ENCODE results near the gene EEF1AKMT4. TPM values are rescaled to one million over a fixed set of nuclear protein-coding genes. Genes with fewer than 3 reads are reported as not detected.
"Not testable (repeated sequence)": the region's sequence is repeated elsewhere in the genome, so short reads cannot be mapped to it uniquely, and the experiment has no call there.

The EEF1AKMT4 gene
- total RNA-seq, 3 donors from 2014 or later, result 3.4 to 9.7 (median 6.2) TPM

DNA sequence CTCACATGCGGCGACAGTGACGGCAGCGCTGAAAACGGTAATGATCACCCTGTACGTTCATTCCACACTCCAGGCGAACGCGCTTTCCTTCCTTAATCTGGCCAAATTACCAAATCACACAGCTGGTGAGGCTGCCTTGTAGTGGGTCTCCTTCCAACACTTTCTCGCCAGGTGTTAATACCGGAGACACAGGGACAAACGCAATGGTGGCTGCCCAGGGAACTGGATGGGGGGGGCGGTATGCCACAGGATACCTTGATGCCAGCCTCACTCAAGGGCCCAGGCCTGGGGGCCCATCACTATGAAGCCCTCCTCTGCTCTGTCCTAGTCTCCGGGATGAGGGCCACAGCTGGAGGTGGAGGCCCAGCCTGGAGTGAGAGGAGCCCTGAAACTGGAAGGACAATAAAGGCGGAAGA is 13.3 kb downstream of the EEF1AKMT4 start:
- intact Hi-C loops (cut with DNase I; ENCODE audit: low total_unique reads), result no loop called here
- peak overlapping the region in 2 of 3 donors; percentile 55 to 75 for H3K4me3 ChIP-seq
- peaks cover 16 to 29% of the 10 kb centered on the region in 2 donors for H3K27me3 ChIP-seq

DNA sequence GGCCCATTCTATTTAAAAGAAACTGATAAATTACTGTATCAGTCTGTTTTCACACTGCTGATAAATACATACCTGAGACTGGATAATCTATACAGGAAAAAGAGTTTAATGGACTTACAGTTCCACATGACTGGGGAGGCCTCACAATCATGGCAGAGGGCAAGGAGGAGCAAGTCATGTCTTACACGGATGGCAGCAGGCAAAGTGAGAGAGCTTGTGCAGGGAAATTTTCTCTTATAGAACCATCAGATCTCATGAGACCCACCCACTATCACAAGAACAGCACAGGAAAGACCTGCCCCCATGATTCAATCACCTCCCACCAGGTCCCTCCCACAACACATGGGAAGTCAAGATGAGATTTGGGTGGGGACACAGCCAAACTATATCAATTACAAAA is 17.8 kb downstream of the EEF1AKMT4 start:
- H3K27me3 ChIP-seq, result peaks cover 2 to 20% of the 10 kb centered on the region in 2 donors
- H3K27ac ChIP-seq; DNase-seq (ENCODE audit: low spot score in 2 of 2); H3K4me1 ChIP-seq; H3K9me3 ChIP-seq; H3K36me3 ChIP-seq; H3K4me3 ChIP-seq; intact Hi-C loops (cut with DNase I; ENCODE audit: low total_unique reads): not testable (repeated sequence)

More for the DNA sequence above, 13.3 kb downstream of the EEF1AKMT4 start:
- TF ChIP-seq, protein P1, sequence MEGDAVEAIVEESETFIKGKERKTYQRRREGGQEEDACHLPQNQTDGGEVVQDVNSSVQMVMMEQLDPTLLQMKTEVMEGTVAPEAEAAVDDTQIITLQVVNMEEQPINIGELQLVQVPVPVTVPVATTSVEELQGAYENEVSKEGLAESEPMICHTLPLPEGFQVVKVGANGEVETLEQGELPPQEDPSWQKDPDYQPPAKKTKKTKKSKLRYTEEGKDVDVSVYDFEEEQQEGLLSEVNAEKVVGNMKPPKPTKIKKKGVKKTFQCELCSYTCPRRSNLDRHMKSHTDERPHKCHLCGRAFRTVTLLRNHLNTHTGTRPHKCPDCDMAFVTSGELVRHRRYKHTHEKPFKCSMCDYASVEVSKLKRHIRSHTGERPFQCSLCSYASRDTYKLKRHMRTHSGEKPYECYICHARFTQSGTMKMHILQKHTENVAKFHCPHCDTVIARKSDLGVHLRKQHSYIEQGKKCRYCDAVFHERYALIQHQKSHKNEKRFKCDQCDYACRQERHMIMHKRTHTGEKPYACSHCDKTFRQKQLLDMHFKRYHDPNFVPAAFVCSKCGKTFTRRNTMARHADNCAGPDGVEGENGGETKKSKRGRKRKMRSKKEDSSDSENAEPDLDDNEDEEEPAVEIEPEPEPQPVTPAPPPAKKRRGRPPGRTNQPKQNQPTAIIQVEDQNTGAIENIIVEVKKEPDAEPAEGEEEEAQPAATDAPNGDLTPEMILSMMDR (IDR thresholded peaks at IDR 0.05), result no peak
- TF ChIP-seq POLR2AphosphoS5 (IDR thresholded peaks at IDR 0.05), result no peak
- no peak for TF ChIP-seq POLR2A (IDR thresholded peaks at IDR 0.05)
- no peaks in the 10 kb centered on the region for H3K36me3 ChIP-seq
- DNase-seq (ENCODE audit: low spot score in 2 of 2), result no peak
- no peaks in the 10 kb centered on the region for H3K9me3 ChIP-seq
- H3K4me1 ChIP-seq, result peaks cover 0 to 20% of the 10 kb centered on the region in 2 donors
- H3K27ac ChIP-seq, result no peak overlapping the region

DNA sequence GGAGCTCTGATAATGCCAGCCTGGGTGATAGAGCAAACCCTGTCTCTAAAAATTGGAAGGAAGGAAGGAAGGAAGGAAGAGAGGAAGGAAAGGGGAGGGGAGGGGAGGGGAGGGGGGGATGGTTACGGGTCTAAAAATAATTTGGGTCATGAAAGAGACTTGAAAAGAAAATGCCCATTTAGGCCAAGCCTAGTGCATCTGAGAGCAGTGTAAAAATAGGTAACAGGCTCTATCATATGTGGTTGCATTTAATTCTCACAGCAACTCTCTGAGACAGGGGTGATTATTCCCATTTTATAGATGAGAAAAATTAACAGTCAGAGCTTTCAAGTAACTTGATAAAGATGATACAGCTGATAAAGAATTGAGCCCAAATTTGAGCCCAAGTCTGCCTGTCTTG is 22.8 kb downstream of the EEF1AKMT4 start:
- TF ChIP-seq, protein P1 (IDR thresholded peaks at IDR 0.05), result no peak
- TF ChIP-seq POLR2A (IDR thresholded peaks at IDR 0.05) (no peak), POLR2AphosphoS5 (IDR thresholded peaks at IDR 0.05) (no peak)
- no peaks in the 10 kb centered on the region for H3K4me1 ChIP-seq
- H3K27me3 ChIP-seq, result peaks cover 0 to 27% of the 10 kb centered on the region in 2 donors
- no peak overlapping the region for H3K4me3 ChIP-seq
- no peak for DNase-seq (ENCODE audit: low spot score in 2 of 2)
- H3K9me3 ChIP-seq, result no peaks in the 10 kb centered on the region
- H3K27ac ChIP-seq, result no peak overlapping the region
- H3K36me3 ChIP-seq, result no peaks in the 10 kb centered on the region
- intact Hi-C loops (cut with DNase I; ENCODE audit: low total_unique reads), result no loop called here

DNA sequence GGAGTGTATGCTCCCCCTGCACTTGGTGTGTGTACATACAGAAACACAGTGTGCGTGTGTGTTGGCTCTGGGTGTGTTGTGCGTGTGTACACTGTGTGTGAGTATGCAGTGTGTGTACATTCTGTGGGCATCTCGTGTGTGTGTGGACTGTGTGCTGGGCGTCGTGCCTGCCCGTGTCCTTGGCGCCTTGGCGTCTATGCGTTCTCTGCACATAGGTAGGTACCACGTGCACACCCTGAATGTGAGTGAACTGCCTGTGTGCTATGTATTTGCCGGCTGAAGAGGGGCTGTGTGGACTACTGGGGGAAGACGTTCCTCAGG is 25.9 kb downstream of the EEF1AKMT4 start:
- TF ChIP-seq POLR2A (IDR thresholded peaks at IDR 0.05) (no peak), POLR2AphosphoS5 (IDR thresholded peaks at IDR 0.05) (no peak)
- TF ChIP-seq, protein P1 (IDR thresholded peaks at IDR 0.05), result no peak
- Histone ChIP-seq H3K4me1 (no peaks in the 10 kb centered on the region), H3K9me3 (no peaks in the 10 kb centered on the region), H3K27me3 (peaks cover 0 to 36% of the 10 kb centered on the region in 2 donors), H3K27ac (no peak overlapping the region), H3K4me3 (no peak overlapping the region), H3K36me3 (no peaks in the 10 kb centered on the region)
- intact Hi-C loops (cut with DNase I; ENCODE audit: low total_unique reads), result no loop called here
- no peak for DNase-seq (ENCODE audit: low spot score in 2 of 2)

DNA sequence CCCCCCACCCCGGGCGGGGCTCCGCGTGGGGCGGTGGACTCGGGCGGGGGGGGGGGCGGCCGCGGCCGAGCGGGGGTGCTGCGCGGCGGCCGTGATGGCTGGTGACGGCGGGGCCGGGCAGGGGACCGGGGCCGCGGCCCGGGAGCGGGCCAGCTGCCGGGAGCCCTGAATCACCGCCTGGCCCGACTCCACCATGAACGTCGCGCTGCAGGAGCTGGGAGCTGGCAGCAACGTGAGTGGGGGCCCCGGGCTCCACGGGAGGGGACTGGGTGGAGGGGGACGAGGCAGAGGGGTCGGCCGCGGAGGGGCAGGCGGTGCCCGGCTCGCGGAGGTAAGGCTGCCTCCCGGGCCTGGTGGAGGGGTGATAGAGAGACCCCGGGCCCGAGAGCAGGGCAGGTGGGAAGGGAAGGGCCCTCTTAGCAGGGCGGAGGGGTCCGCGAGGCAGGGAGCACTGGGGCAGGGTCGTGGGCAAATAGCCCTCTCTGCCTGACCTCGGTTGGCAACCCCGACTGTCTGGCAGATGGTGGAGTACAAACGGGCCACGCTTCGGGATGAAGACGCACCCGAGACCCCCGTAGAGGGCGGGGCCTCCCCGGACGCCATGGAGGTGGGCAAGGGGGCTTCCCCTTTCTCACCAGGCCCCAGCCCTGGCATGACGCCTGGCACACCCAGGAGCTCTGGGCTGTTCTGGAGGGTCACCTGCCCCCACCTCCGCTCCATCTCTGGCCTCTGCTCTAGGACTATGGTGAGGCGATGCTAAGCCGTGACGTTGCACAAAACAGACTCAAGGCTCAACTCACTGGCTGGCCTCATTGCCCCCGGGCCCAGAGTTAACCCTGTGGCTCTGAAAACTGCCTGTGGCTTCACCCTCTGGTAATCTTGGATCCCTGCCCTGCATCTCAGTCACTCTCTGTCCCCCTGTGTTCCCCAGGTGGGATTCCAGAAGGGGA is 26.8 kb downstream of the EEF1AKMT4 start, which contains the start of gene ECE2:
Gene ECE2, plus strand, starts transcription at position 62 of the 950 bp plus-strand sequence. Its CDS starts 132 bp downstream, at position 194.
- no peaks in the 10 kb centered on the region for H3K4me1 ChIP-seq
- DNase-seq (ENCODE audit: low spot score in 2 of 2), result no peak
- H3K9me3 ChIP-seq, result no peaks in the 10 kb centered on the region
- intact Hi-C loops (cut with DNase I; ENCODE audit: low total_unique reads), result no loop called here
- no peak for TF ChIP-seq POLR2A (IDR thresholded peaks at IDR 0.05)
- TF ChIP-seq, protein P1 (IDR thresholded peaks at IDR 0.05), result no peak
- no peak for TF ChIP-seq POLR2AphosphoS5 (IDR thresholded peaks at IDR 0.05)
- no peaks in the 10 kb centered on the region for H3K36me3 ChIP-seq
- peak within 1 kb of the TSS in 2 of 3 donors; percentile 24 to 44 for H3K4me3 ChIP-seq
- no peak within 1 kb of the TSS for H3K27ac ChIP-seq
- peaks cover 0 to 36% of the 10 kb centered on the region in 2 donors for H3K27me3 ChIP-seq

All from breast epithelium (tissue), 4 donors.